ENCODE results near the gene CCDC89. TPM values are rescaled to one million over a fixed set of nuclear protein-coding genes. Genes with fewer than 3 reads are reported as not detected.

Gene CCDC89
- total and polyA plus RNA-seq, 2 experiments from 2014 or later, result 0.31 TPM; not detected in 1

GRCh38 chr11:85643191-85643614 lies 42.8 kb downstream of the CCDC89 start:
- Histone ChIP-seq H3K4me3 (no peak overlapping the region), H3K79me2 (replicated peaks; ENCODE audit: insufficient read depth) (no peaks in the 10 kb centered on the region), H3K27me3 (ENCODE audit: insufficient read depth) (no peaks in the 10 kb centered on the region), H3K4me2 (no peak overlapping the region), H2AFZ (peak overlapping the region; percentile 2; the same call in 1 of the 2 replicates), H3K9me2 (ENCODE audit: insufficient read depth) (no peaks in the 10 kb centered on the region), H3K4me1 (ENCODE audit: insufficient read depth) (peaks cover 5% of the 10 kb centered on the region; the same call in 1 of the 2 replicates), H3K36me3 (ENCODE audit: insufficient read depth) (no peaks in the 10 kb centered on the region), H3K27ac (ENCODE audit: low read depth) (no peak overlapping the region), H4K20me1 (replicated peaks; ENCODE audit: insufficient read depth) (no peaks in the 10 kb centered on the region), H3F3A (replicated peaks; ENCODE audit: low read depth) (no peaks in the 10 kb centered on the region)
- Mint-ChIP-seq H3K4me1 (peaks cover 8% of the 10 kb centered on the region; the same call in 2 of the 3 replicates), H3K4me3 (no peak overlapping the region), H3K9me3 (no peaks in the 10 kb centered on the region), H3K27me3 (ENCODE audit: insufficient read depth, low read depth, poor library complexity) (no peaks in the 10 kb centered on the region), H3K27ac (peak overlapping the region; percentile 20), H3K36me3 (ENCODE audit: low read depth) (no peaks in the 10 kb centered on the region; the same call in 2 of the 3 replicates)
- ATAC-seq, result no peak
- TF ChIP-seq ZNF114 (CRISPR knock-in tag; IDR thresholded peaks at IDR 0.05) (no peak), NANOG (IDR thresholded peaks at IDR 0.05; ENCODE audit: borderline replicate concordance) (no peak), ETS1 (IDR thresholded peaks at IDR 0.05) (no peak)
- TF ChIP-seq, protein P1, sequence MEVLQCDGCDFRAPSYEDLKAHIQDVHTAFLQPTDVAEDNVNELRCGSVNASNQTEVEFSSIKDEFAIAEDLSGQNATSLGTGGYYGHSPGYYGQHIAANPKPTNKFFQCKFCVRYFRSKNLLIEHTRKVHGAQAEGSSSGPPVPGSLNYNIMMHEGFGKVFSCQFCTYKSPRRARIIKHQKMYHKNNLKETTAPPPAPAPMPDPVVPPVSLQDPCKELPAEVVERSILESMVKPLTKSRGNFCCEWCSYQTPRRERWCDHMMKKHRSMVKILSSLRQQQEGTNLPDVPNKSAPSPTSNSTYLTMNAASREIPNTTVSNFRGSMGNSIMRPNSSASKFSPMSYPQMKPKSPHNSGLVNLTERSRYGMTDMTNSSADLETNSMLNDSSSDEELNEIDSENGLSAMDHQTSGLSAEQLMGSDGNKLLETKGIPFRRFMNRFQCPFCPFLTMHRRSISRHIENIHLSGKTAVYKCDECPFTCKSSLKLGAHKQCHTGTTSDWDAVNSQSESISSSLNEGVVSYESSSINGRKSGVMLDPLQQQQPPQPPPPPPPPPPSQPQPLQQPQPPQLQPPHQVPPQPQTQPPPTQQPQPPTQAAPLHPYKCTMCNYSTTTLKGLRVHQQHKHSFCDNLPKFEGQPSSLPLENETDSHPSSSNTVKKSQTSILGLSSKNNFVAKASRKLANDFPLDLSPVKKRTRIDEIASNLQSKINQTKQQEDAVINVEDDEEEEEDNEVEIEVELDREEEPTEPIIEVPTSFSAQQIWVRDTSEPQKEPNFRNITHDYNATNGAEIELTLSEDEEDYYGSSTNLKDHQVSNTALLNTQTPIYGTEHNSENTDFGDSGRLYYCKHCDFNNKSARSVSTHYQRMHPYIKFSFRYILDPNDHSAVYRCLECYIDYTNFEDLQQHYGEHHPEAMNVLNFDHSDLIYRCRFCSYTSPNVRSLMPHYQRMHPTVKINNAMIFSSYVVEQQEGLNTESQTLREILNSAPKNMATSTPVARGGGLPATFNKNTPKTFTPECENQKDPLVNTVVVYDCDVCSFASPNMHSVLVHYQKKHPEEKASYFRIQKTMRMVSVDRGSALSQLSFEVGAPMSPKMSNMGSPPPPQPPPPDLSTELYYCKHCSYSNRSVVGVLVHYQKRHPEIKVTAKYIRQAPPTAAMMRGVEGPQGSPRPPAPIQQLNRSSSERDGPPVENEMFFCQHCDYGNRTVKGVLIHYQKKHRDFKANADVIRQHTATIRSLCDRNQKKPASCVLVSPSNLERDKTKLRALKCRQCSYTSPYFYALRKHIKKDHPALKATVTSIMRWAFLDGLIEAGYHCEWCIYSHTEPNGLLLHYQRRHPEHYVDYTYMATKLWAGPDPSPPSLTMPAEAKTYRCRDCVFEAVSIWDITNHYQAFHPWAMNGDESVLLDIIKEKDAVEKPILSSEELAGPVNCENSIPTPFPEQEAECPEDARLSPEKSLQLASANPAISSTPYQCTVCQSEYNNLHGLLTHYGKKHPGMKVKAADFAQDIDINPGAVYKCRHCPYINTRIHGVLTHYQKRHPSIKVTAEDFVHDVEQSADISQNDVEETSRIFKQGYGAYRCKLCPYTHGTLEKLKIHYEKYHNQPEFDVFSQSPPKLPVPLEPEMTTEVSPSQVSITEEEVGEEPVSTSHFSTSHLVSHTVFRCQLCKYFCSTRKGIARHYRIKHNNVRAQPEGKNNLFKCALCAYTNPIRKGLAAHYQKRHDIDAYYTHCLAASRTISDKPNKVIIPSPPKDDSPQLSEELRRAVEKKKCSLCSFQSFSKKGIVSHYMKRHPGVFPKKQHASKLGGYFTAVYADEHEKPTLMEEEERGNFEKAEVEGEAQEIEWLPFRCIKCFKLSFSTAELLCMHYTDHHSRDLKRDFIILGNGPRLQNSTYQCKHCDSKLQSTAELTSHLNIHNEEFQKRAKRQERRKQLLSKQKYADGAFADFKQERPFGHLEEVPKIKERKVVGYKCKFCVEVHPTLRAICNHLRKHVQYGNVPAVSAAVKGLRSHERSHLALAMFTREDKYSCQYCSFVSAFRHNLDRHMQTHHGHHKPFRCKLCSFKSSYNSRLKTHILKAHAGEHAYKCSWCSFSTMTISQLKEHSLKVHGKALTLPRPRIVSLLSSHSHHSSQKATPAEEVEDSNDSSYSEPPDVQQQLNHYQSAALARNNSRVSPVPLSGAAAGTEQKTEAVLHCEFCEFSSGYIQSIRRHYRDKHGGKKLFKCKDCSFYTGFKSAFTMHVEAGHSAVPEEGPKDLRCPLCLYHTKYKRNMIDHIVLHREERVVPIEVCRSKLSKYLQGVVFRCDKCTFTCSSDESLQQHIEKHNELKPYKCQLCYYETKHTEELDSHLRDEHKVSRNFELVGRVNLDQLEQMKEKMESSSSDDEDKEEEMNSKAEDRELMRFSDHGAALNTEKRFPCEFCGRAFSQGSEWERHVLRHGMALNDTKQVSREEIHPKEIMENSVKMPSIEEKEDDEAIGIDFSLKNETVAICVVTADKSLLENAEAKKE (CRISPR knock-in tag; IDR thresholded peaks at IDR 0.05), result no peak
- DNase-seq (ENCODE audit: low spot score), result peak; percentile 11

DNA sequence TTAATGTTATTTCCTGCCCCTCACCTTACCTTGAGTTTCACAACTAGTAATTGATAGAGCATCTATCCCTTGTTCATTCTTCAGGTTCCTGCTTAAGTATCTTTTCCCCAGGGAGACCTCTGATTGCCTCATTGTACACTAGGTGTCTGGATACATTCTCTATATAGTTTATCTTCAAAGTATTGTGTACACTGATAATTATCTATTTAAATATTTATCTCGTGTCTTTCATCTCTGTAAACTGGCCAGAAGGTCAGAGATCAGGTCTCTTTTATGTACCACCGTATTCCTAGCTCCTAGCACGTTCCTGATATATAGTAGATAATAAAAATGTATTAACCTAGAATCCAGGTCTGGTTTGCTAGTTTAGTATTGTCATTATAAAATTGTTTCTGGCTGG lies 51.2 kb downstream of the CCDC89 start:
- H3K27ac Mint-ChIP-seq, result no peak overlapping the region
- no peak overlapping the region for H3K4me2 ChIP-seq
- H3K9me2 ChIP-seq (ENCODE audit: insufficient read depth), result no peaks in the 10 kb centered on the region
- H3K4me1 Mint-ChIP-seq, result no peaks in the 10 kb centered on the region
- no peak overlapping the region for H3K4me3 Mint-ChIP-seq
- 0 out of 2 replicates have a peak, but pooled peaks cover 3% of the 10 kb centered on the region for H3F3A ChIP-seq (replicated peaks; ENCODE audit: low read depth)
- H3K36me3 Mint-ChIP-seq (ENCODE audit: low read depth), result peaks cover 45% of the 10 kb centered on the region
- no peak overlapping the region for H3K27ac ChIP-seq (ENCODE audit: low read depth)
- H3K27me3 ChIP-seq (ENCODE audit: insufficient read depth), result no peaks in the 10 kb centered on the region
- no peak overlapping the region for H3K4me3 ChIP-seq
- ATAC-seq (no peak), DNase-seq (ENCODE audit: low spot score) (no peak)
- H4K20me1 ChIP-seq (replicated peaks; ENCODE audit: insufficient read depth), result no peaks in the 10 kb centered on the region; the same call in none of the 2 replicates
- H3K4me1 ChIP-seq (ENCODE audit: insufficient read depth), result 0 out of 2 replicates have a peak, but pooled peaks cover 1% of the 10 kb centered on the region
- H3K79me2 ChIP-seq (replicated peaks; ENCODE audit: insufficient read depth), result peaks cover 52% of the 10 kb centered on the region
- H2AFZ ChIP-seq, result no peak overlapping the region
- H3K36me3 ChIP-seq (ENCODE audit: insufficient read depth), result peaks cover 36% of the 10 kb centered on the region
- H3K27me3 Mint-ChIP-seq (ENCODE audit: insufficient read depth, low read depth, poor library complexity), result peaks cover 3% of the 10 kb centered on the region
- no peaks in the 10 kb centered on the region for H3K9me3 Mint-ChIP-seq
- TF ChIP-seq EZH2 (IDR thresholded peaks at IDR 0.05; ENCODE audit: low read depth, unreplicated experiment) (no peak), ETS1 (IDR thresholded peaks at IDR 0.05) (no peak), CREB1 (CRISPR knock-in tag; IDR thresholded peaks at IDR 0.05; ENCODE audit: low read depth) (no peak)

Measured in GM23338 (cell line).